ENCODE measurements around the gene WASF1.

- TF ChIP-seq EZH2 (IDR thresholded peaks at IDR 0.05; ENCODE audit: insufficient read depth, poor library complexity, severe bottlenecking) = no peak
- TF ChIP-seq EZH2phosphoT487 (IDR thresholded peaks at IDR 0.05; ENCODE audit: insufficient read depth, low read depth) = no peak
These were observed 90.1 kb downstream of the WASF1 start for GRCh38 chr6:110089323-110089722.
